ENCODE results near the gene POTEB3.
"Not testable (repeated sequence)": the region's sequence is repeated elsewhere in the genome, so short reads cannot be mapped to it uniquely, and the experiment has no call there.

The POTEB3 gene

GRCh38 chr15:21440399-21440798 is at the start of gene POTEB3:
TSS of gene POTEB3 (minus strand) at chr15:21440499. CDS start at chr15:21440011, 488 bp downstream.
- not testable (repeated sequence) for DNase-seq

GRCh38 chr15:21453683-21454082 is 13.4 kb upstream of the POTEB3 start:
- DNase-seq = not testable (repeated sequence)

GRCh38 chr15:21451920-21452563 is 11.7 kb upstream of the POTEB3 start:
- DNase-seq = not testable (repeated sequence)

DNA sequence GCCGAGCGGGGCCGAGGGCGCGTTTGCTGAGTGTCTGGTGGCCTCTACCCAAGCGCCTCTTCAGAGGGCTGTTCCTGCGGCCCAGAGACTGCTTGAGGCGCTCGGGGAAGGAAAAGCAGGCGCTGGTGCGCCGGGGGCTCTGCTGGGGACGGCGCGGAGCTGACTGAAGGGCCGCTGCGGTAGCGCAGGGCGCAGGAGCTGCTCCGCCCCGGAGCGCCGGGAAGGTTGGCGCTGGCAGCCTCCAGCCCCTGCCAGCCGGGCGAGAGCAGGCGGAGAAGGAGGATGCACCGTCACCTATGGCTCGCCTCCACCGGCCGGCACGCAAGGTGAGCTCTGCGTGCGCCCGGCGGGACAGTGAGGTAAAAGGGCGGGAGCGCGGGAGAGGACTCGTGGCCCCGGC is 11.2 kb upstream of the POTEB3 start:
- not testable (repeated sequence) for DNase-seq

DNA sequence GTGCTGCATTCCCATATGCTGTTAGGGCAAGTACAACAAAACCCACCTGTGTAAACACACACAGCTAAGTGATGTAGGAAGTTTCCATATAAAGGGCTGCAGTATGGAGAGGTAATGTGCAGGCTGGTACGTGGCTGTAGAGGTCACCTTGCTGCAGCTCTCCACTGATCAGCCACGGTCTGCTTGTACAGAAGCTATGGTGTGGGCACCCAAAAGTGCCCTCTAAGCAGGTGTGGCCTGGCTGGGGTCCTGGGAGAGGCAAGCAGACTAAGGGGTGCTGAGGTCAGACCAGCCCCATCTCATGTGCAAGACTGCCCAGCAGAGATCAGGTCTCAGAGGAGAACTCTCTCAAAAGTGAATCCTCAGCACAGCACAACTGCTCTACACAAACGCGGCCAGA is 32.9 kb downstream of the POTEB3 start:
- DNase-seq = not testable (repeated sequence)

DNA sequence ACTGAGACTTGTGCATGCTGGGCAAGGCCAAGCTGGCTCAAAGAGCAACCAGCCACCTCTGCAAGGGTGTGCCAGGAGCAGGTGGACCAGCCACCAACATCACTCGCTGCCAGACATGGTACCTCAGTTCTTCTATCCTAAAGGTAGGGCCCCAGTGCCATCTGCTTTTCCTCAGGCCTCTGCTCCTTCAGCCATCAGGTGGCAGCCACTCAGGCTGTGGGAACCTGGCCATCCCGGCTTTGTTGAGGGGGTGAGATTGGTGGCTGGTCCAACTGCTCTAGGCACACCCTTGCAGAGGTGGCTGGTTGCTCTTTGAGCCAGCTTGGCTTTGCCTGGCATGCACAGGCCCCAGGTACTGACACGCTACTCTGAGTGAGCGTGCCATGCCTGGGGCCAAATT is 38.8 kb downstream of the POTEB3 start:
- DNase-seq = not testable (repeated sequence)

- DNase-seq = not testable (repeated sequence)
These were observed 41.2 kb downstream of the POTEB3 start for GRCh38 chr15:21399111-21399510.

DNA sequence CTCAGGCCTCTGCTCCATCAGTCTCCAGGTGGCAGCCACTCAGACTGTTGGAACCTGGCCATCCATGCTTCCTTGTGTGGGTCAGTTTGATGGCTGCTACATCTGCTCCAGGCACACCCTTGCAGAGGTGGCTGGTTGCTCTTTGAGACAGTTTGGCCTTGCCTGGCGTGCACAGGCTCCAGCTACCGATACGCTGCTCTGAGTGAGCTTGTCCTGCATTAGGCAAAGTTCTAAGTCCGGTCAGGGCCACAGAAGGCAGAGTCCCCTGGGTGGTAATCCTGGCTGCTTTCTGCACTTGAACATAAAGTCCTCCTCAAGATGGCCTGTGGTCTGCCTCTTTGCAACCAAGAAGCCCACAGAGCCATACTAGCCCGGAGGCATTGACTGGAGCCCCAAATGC is 41.8 kb downstream of the POTEB3 start:
- not testable (repeated sequence) for DNase-seq

- not testable (repeated sequence) for DNase-seq
These were observed 42.6 kb downstream of the POTEB3 start for GRCh38 chr15:21397656-21398055.

DNA sequence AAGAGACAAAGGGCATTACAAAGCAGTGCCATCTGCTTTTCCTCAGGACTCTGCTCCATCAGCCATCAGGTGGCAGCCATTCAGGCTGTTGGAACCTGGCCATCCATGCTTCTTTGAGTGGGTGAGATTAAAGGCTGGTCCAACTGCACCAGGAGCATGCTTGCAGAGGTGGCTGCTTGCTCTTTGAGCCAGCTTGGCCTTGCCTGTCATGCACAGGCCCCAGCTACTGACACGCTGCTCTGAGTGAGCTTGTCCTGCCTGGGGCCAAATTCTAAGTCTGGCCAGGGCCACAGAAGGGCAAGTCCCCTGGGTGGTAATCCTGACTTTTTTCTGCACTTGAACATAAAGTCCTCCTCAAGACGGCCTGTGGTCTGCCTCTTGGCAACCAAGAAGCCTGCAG is 43.1 kb downstream of the POTEB3 start:
- not testable (repeated sequence) for DNase-seq

DNA sequence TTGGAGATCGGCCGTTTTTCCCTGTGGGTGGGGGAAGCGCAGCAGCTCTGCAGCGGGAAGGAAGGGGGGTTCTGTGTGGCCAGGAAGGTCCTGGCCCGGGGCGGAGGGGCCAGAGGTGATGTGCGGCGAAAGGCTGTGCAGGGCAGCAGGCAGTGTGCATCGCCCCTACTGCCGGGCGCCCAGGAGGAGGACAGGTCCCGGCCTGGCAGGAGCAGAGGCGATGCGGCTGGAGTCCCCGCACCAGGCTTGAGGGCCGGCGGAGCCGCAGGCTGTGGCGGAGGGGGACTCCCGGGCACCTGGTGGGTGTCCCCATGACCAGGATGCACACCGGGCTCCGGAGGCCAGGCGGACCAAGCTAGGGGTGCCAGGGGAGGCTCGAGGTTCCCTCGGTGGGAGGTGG is 54.3 kb downstream of the POTEB3 start:
- not testable (repeated sequence) for DNase-seq

DNA sequence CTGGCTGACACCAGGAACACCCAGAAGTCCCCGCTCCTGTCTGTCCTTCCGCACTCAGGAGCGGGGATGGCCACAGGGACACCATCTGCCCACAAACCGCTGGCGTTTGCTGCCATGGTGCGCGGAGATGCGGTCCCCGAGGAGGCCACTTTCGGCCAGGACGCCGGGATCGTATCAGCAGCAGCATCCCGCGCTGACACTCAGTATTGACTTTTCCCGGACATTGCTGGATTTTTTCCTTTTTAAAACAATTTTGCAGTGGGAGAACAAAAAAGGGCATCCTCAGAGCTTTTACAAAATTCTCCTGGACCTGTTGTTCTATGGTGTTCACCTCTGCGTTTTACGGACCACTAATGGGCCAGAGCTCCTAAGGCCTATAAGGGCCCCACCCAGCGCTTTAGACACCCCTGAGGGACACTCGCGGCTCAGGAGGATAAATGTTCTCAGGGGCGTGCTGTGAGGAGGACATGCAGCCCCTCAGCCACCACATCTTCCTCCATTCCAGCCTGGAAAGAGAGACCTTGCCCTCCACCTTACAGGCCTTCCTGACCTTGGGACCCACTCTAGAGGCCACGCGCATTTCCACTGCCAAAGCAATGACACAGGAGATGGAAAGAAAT is 56.3 kb downstream of the POTEB3 start:
- DNase-seq = not testable (repeated sequence)

DNA sequence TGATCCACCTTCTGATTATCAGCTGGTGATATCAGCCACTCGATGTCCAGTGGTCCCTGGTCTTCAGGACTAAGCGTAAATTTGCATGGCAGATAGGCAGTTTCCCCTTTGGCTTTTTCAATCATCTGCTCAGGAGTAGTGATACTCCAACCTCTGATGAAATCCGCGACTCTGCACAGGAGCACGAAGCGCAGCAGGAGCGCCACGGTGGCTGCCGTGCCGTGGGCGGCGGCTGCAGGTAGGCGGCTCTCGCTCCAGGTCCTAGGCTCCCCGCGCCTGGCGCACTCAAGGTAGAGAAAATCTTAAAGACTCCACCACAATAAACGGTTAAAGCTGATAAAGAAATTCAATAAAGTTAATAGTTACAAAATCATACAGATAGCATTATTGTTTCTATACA is 66.6 kb downstream of the POTEB3 start:
- not testable (repeated sequence) for DNase-seq

GRCh38 chr15:21369177-21369576 is 71.1 kb downstream of the POTEB3 start:
- DNase-seq = not testable (repeated sequence)

DNA sequence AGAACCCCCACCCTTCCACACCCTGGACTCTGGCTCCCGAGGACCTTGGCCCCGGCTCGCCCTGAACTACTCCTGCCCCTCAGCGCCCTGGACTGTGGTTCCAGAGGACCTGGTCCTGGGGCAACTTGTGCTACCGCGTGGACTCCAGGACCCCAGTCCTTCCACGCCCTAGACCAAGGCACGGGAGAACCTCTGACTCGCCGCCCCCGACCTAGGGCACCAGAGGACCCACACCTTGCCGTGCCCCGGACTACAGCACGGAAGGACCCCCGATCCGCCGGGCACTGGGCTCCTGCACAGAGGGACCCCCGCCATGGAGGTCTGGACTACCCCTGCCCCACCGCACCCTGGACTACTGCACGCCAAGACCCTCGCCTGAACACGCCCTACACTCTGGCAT is 71.7 kb downstream of the POTEB3 start:
- DNase-seq = not testable (repeated sequence)
